Stomach (tissue), 4 donors: ENCODE results near the gene TMEM229B.

Experiments used
- POLR2A ChIP-seq, 4 donors: fragments of 450-650 bp; IDR thresholded peaks; one replicate each; pipeline ENCODE4 v1.6.1; 2016; ENCODE audit warnings: antibody characterized with exemption in 4 of 4, control low read depth in 2 of 4, mild to moderate bottlenecking in 1 of 4, moderate library complexity in 1 of 4
- TF ChIP-seq, protein P1 (sequence below), 7 experiments: fragments of 450-650 bp in 4 of 7; fragments of 200-600 bp in 3 of 7; sonication (generic) in 3 of 7; IDR thresholded peaks; one replicate each; pipeline ENCODE4 v1.5.1; 2016 to 2019; ENCODE audit warnings: antibody characterized with exemption in 7 of 7, control low read depth in 2 of 7, mild to moderate bottlenecking in 1 of 7

DNA sequence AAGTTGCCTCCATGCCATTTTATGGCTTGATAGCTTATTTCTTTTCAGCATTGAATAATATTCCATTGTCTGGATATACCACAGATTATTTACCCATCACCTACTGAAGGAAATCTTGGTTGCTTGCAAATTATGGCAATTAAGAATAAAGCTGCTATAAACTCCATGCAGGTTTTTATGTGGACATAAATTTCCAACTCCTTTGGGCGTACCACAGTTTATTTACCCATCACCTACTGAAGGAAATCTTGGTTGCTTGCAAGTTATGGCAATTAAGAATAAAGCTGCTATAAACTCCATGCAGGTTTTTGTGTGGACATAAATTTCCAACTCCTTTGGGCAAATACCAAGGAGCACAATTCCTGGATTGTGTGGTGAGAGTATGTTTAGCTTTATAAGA, 32.0 kb upstream of the TMEM229B start:
- no peak for TF ChIP-seq POLR2A (IDR thresholded peaks at IDR 0.05)
- TF ChIP-seq, protein P1, sequence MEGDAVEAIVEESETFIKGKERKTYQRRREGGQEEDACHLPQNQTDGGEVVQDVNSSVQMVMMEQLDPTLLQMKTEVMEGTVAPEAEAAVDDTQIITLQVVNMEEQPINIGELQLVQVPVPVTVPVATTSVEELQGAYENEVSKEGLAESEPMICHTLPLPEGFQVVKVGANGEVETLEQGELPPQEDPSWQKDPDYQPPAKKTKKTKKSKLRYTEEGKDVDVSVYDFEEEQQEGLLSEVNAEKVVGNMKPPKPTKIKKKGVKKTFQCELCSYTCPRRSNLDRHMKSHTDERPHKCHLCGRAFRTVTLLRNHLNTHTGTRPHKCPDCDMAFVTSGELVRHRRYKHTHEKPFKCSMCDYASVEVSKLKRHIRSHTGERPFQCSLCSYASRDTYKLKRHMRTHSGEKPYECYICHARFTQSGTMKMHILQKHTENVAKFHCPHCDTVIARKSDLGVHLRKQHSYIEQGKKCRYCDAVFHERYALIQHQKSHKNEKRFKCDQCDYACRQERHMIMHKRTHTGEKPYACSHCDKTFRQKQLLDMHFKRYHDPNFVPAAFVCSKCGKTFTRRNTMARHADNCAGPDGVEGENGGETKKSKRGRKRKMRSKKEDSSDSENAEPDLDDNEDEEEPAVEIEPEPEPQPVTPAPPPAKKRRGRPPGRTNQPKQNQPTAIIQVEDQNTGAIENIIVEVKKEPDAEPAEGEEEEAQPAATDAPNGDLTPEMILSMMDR (IDR thresholded peaks at IDR 0.05) = no peak
